Testis (tissue), 3 donors: ENCODE results near the gene GUCY1A2. TPM values are rescaled to one million over a fixed set of nuclear protein-coding genes. Genes with fewer than 3 reads are reported as not detected.

Experiments used
- DNase-seq: peaks from one replicate; pipeline ENCODE4 v3.0.0-alpha.2; 2019
- H3K27ac ChIP-seq, 2 donors: fragments of 200-600 bp; sonication (generic); one replicate each; pipeline ENCODE4 v1.5.1; 2019
- H3K27me3 ChIP-seq: fragments of 200-600 bp; sonication (generic); one replicate; pipeline ENCODE4 v1.5.1; 2019
- H3K36me3 ChIP-seq: fragments of 200-600 bp; sonication (generic); one replicate; pipeline ENCODE4 v1.5.1; 2017; ENCODE audit warnings: low read depth; ENCODE audit errors: missing control alignments
- H3K4me1 ChIP-seq: fragments of 200-600 bp; sonication (generic); one replicate; pipeline ENCODE4 v1.5.1; 2019
- H3K4me3 ChIP-seq, 2 donors: fragments of 200-600 bp; sonication (generic); one replicate each; pipeline ENCODE4 v1.5.1; 2017 to 2019
- H3K9me3 ChIP-seq: fragments of 200-600 bp; sonication (generic); one replicate; pipeline ENCODE4 v1.5.1; 2017
- POLR2A ChIP-seq: fragments of 450-650 bp; IDR thresholded peaks from one replicate; pipeline ENCODE4 v1.6.1; 2017; ENCODE audit warnings: antibody characterized with exemption, mild to moderate bottlenecking, moderate library complexity
- WGBS, 2 donors: methylation state at CpG; one replicate each; pipeline ENCODE4 v1.1.5; 2018; 5-methylcytosine and 5-hydroxymethylcytosine counted together
- intact Hi-C: fragments of 100-400 bp; cut with DNase I; formaldehyde crosslinking; loops from one replicate; pipeline ENCODE4 v1.15.1; 2023; ENCODE audit warnings: low total_unique reads
- polyA plus RNA-seq: library from polyadenylated mRNA; stranded (reverse); fragments of 350-450 nt; fragmentation: Illumina TruSeq; extraction: RNeasy Lipid Tissue Mini Kit (QIAGEN cat#74804); gene quantifications from one replicate; pipeline ENCODE4 v1.2.3, GENCODE V29; 2014; ENCODE audit warnings: low read depth, low replicate concordance; ENCODE audit not compliant: insufficient read depth
- total RNA-seq, 2 donors: library from RNA; depleted of rRNA; stranded (reverse); fragments of >200 nt; gene quantifications; one replicate each; pipeline ENCODE4 v1.2.3, GENCODE V29; 2016
- TF ChIP-seq, protein P1 (sequence below), 3 experiments: fragments of 450-650 bp in 2 of 3; fragments of 200-600 bp in 1 of 3; sonication (generic) in 1 of 3; IDR thresholded peaks; one replicate each; pipeline ENCODE4 v1.5.1; 2016 to 2019; ENCODE audit warnings: antibody characterized with exemption in 3 of 3, mild to moderate bottlenecking in 2 of 3, moderate library complexity in 1 of 3

GUCY1A2 gene
- total and polyA plus RNA-seq, 3 donors from 2014 or later: 3.4 to 7.4 (median 4.3) TPM

DNA sequence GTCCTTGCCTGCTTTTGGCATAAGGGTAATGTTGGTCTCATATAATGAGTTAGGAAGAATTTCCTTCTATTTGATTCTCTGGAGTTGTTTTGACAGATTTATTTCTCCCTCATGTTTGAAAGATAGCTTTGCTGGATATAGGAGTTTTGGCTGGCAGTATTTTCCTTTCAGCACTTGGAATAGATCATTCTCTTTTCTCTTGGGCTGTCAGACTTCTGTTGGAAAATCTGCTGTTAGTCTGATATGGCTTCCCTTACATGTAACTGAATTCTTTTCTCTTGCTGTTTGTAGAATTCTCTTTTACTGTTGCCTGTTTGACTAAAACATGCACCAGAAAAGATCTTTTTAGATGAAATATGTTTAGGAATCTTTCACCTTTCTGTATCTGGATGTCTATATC, 165.5 kb downstream of the GUCY1A2 start:
- Histone ChIP-seq H3K4me1 (no peaks in the 10 kb centered on the region), H3K4me3 (no peak overlapping the region), H3K27ac (no peak overlapping the region), H3K9me3 (no peaks in the 10 kb centered on the region), H3K27me3 (no peaks in the 10 kb centered on the region), H3K36me3 (no peaks in the 10 kb centered on the region)
- TF ChIP-seq, protein P1, sequence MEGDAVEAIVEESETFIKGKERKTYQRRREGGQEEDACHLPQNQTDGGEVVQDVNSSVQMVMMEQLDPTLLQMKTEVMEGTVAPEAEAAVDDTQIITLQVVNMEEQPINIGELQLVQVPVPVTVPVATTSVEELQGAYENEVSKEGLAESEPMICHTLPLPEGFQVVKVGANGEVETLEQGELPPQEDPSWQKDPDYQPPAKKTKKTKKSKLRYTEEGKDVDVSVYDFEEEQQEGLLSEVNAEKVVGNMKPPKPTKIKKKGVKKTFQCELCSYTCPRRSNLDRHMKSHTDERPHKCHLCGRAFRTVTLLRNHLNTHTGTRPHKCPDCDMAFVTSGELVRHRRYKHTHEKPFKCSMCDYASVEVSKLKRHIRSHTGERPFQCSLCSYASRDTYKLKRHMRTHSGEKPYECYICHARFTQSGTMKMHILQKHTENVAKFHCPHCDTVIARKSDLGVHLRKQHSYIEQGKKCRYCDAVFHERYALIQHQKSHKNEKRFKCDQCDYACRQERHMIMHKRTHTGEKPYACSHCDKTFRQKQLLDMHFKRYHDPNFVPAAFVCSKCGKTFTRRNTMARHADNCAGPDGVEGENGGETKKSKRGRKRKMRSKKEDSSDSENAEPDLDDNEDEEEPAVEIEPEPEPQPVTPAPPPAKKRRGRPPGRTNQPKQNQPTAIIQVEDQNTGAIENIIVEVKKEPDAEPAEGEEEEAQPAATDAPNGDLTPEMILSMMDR (IDR thresholded peaks at IDR 0.05): no peak
- intact Hi-C loops: no loop called here
- no peak for DNase-seq

DNA sequence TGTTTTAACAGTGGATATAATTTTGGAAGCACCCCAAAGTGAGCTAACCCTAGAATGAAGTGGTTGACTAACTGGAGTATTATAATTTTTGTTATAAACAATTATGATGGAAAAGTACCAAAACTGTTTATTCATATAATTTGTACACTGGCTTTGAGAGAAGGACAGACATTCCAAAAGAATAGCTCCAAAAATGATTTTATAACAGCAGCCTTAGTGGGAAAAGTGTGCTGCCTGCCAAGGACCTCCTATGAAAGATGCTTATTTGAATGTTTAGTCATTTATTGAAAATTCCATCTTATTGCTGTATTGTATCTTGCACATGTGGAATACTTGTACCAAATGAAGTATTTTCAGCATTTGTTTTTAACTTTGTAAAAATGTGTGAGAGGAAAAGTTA, 169.8 kb downstream of the GUCY1A2 start:
- H3K36me3 ChIP-seq: no peaks in the 10 kb centered on the region
- DNase-seq: no peak
- no peaks in the 10 kb centered on the region for H3K9me3 ChIP-seq
- H3K27me3 ChIP-seq: no peaks in the 10 kb centered on the region
- intact Hi-C loops: no loop called here
- H3K4me1 ChIP-seq: no peaks in the 10 kb centered on the region
- no peak overlapping the region for H3K27ac ChIP-seq
- H3K4me3 ChIP-seq: no peak overlapping the region
- TF ChIP-seq, protein P1 (IDR thresholded peaks at IDR 0.05): no peak
- TF ChIP-seq POLR2A: no peak

DNA sequence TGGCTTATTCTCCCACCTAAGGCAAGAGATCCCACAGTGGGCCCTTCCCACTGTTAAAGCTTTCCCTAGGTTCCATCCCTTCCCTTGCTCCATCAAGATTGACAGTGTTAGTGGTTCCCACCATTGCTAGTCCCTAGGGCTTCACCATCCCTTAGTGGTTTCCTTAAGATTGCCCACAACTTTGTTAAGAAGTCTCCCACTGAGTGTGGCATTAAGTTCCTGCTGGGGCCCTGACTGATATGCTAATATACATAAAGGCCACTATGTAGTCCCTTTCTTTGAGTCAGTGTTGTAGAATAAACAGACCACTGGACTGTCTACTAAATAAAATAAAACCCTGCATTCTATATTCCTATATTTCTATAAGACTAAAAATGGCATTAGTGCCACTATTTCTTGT, 176.1 kb downstream of the GUCY1A2 start:
- no peak for DNase-seq
- TF ChIP-seq, protein P1 (IDR thresholded peaks at IDR 0.05): no peak
- no peak for TF ChIP-seq POLR2A
- H3K27ac ChIP-seq: no peak overlapping the region
- no peaks in the 10 kb centered on the region for H3K36me3 ChIP-seq
- no peaks in the 10 kb centered on the region for H3K27me3 ChIP-seq
- intact Hi-C loops: no loop called here
- no peaks in the 10 kb centered on the region for H3K9me3 ChIP-seq
- no peaks in the 10 kb centered on the region for H3K4me1 ChIP-seq
- no peak overlapping the region for H3K4me3 ChIP-seq

DNA sequence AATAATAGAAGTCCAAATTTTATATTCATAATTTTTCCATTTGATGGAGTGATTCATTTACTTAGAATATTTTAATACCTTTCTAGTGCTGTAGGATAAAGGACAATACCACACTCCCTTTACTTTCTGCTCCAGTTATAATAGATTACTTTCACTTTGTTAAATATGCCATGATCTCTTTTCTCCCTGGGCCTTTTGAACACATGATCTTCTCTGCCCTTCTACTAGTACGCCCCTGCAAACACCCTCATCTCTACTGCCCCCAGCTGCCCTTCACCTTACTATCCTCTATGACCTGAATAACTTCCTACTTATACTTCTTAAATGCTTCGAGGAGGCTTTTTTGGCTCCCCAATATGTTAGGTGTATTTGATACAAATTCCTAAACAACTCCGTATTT, 177.3 kb downstream of the GUCY1A2 start:
- Histone ChIP-seq H3K27ac (no peak overlapping the region), H3K36me3 (no peaks in the 10 kb centered on the region), H3K4me1 (no peaks in the 10 kb centered on the region), H3K9me3 (no peaks in the 10 kb centered on the region), H3K27me3 (no peaks in the 10 kb centered on the region), H3K4me3 (no peak overlapping the region)
- TF ChIP-seq, protein P1 (IDR thresholded peaks at IDR 0.05): no peak
- TF ChIP-seq POLR2A: no peak
- 75 to 82% methylated on average over 3 of the region's 3 CpGs for WGBS, 2 donors
- intact Hi-C loops: no loop called here
- no peak for DNase-seq

DNA sequence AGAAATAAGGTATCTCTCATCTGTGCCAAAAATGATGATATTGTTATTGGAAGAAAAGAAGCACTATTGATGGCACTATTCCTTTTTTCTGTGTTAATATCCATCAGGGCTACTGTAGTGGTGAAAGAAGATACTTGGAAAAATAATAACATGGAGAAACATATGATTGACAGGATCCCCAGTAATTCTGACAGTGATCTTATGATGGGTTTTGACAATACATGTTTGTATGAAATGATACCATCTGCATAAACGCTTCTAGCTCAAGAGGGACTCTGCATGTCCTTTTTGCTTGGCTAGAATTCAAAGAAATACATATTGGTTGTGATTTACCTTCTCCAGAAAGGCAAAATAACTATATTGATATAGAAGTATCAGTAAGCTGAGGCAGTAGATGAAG, 178.1 kb downstream of the GUCY1A2 start:
- TF ChIP-seq, protein P1 (IDR thresholded peaks at IDR 0.05): no peak
- TF ChIP-seq POLR2A: no peak
- no peak overlapping the region for H3K4me3 ChIP-seq
- WGBS, 2 donors: 89 to 94% methylated on average over 1 of the region's 1 CpG
- DNase-seq: no peak
- H3K27ac ChIP-seq: no peak overlapping the region
- H3K27me3 ChIP-seq: no peaks in the 10 kb centered on the region
- no peaks in the 10 kb centered on the region for H3K9me3 ChIP-seq
- intact Hi-C loops: no loop called here
- no peaks in the 10 kb centered on the region for H3K4me1 ChIP-seq
- H3K36me3 ChIP-seq: no peaks in the 10 kb centered on the region
